HG02840 (cell line): ENCODE measurements around the gene MTUS2.

Experiments used
- ATAC-seq: cut with Tn5 transposase; IDR thresholded peaks from one replicate; pipeline ENCODE4 v1.9.1; 2021; ENCODE audit warnings: mild to moderate bottlenecking, moderate library complexity, moderate number of reproducible peaks; ENCODE audit not compliant: unreplicated experiment, low FRiP score

Gene MTUS2

GRCh38 chr13:29429286-29429900 is 609.3 kb downstream of the MTUS2 start:
- ATAC-seq = no peak

- no peak for ATAC-seq
Observed at GRCh38 chr13:29434217-29434945, 614.2 kb downstream of the MTUS2 start.

- no peak for ATAC-seq
Observed at GRCh38 chr13:29435125-29435911, 615.2 kb downstream of the MTUS2 start.

- ATAC-seq = no peak
Observed at GRCh38 chr13:29436291-29436690, 616.2 kb downstream of the MTUS2 start.

- ATAC-seq = no peak
Observed at GRCh38 chr13:29436721-29437280, 616.7 kb downstream of the MTUS2 start.

- no peak for ATAC-seq
Observed at GRCh38 chr13:29438769-29439168, 618.6 kb downstream of the MTUS2 start.

- ATAC-seq = no peak
Observed at GRCh38 chr13:29439601-29440388, 619.7 kb downstream of the MTUS2 start.

GRCh38 chr13:29441306-29441705 is 621.2 kb downstream of the MTUS2 start:
- ATAC-seq = no peak

GRCh38 chr13:29446016-29446415 is 625.9 kb downstream of the MTUS2 start:
- no peak for ATAC-seq

GRCh38 chr13:29448174-29448573 is 628.0 kb downstream of the MTUS2 start:
- ATAC-seq = no peak

- no peak for ATAC-seq
Observed at GRCh38 chr13:29449726-29450125, 629.6 kb downstream of the MTUS2 start.

GRCh38 chr13:29451976-29452375 is 631.8 kb downstream of the MTUS2 start:
- ATAC-seq = no peak

GRCh38 chr13:29452773-29453616 is 632.9 kb downstream of the MTUS2 start:
- no peak for ATAC-seq

- ATAC-seq = no peak
Observed at GRCh38 chr13:29453617-29454011, 633.5 kb downstream of the MTUS2 start.

GRCh38 chr13:29454931-29455481 is 634.9 kb downstream of the MTUS2 start:
- ATAC-seq = no peak

- no peak for ATAC-seq
Observed at GRCh38 chr13:29456419-29456818, 636.3 kb downstream of the MTUS2 start.

GRCh38 chr13:29457299-29457698 is 637.2 kb downstream of the MTUS2 start:
- ATAC-seq = no peak

GRCh38 chr13:29458419-29458818 is 638.3 kb downstream of the MTUS2 start:
- no peak for ATAC-seq

GRCh38 chr13:29459813-29460355 is 639.7 kb downstream of the MTUS2 start:
- ATAC-seq = no peak
